Gastrocnemius medialis (tissue), 4 donors: ENCODE results near the gene TMPRSS13.
"Not testable (repeated sequence)": the region's sequence is repeated elsewhere in the genome, so short reads cannot be mapped to it uniquely, and the experiment has no call there.

Source experiments
- CTCF ChIP-seq, 5 experiments: fragments of 450-650 bp in 3 of 5; fragments of 200-600 bp in 2 of 5; sonication (generic) in 2 of 5; IDR thresholded peaks in 4 of 5; conservative IDR thresholded peaks in 1 of 5; 1 replicate in 4 of 5; 2 replicates in 1 of 5; pipeline ENCODE4 v1.5.1; 2016 to 2019; ENCODE audit warnings: antibody characterized with exemption in 5 of 5, mild to moderate bottlenecking in 3 of 5, moderate library complexity in 3 of 5
- POLR2A ChIP-seq, 2 donors: fragments of 450-650 bp; IDR thresholded peaks; one replicate each; pipeline ENCODE4 v1.6.1; 2017; ENCODE audit warnings: antibody characterized with exemption in 2 of 2, mild to moderate bottlenecking in 2 of 2, moderate library complexity in 2 of 2

- not testable (repeated sequence) for TF ChIP-seq POLR2A (IDR thresholded peaks at IDR 0.05); CTCF (IDR thresholded peaks at IDR 0.05 in 4 of 5, conservative IDR thresholded peaks at IDR 0.05 in 1 of 5)
These were observed 48.5 kb upstream of the TMPRSS13 start for GRCh38 chr11:117977612-117978264.
